ENCODE measurements around the gene CRYBA4.
A peak's percentile ranks its signal among the peaks of the same experiment; 100 is the strongest.

CRYBA4 gene

GRCh38 chr22:26651815-26652214, 30.1 kb downstream of the CRYBA4 start:
- DNase-seq (no peak), ATAC-seq (no peak)
- Mint-ChIP-seq H3K27me3 (peaks cover 4% of the 10 kb centered on the region), H3K4me3 (no peak overlapping the region), H3K27ac (no peak overlapping the region), H3K9me3 (no peaks in the 10 kb centered on the region), H3K4me1 (peaks cover 41% of the 10 kb centered on the region), H3K36me3 (ENCODE audit: low read depth) (no peaks in the 10 kb centered on the region)

GRCh38 chr22:26656891-26657851, 35.4 kb downstream of the CRYBA4 start, which contains the start of gene MIAT:
Gene MIAT, plus strand, starts transcription at chr22:26657588.
- peak; percentile 73 for DNase-seq
- no peaks in the 10 kb centered on the region for H3K9me3 Mint-ChIP-seq
- H3K4me1 Mint-ChIP-seq: peaks cover 30% of the 10 kb centered on the region
- no peaks in the 10 kb centered on the region for H3K36me3 Mint-ChIP-seq (ENCODE audit: low read depth)
- peak; percentile 64 for ATAC-seq
- H3K4me3 Mint-ChIP-seq: peak within 1 kb of the TSS; percentile 84
- peaks cover 14% of the 10 kb centered on the region for H3K27me3 Mint-ChIP-seq
- H3K27ac Mint-ChIP-seq: peak within 1 kb of the TSS; percentile 73

- H3K27me3 Mint-ChIP-seq: peaks cover 14% of the 10 kb centered on the region
- H3K4me3 Mint-ChIP-seq: peak overlapping the region; percentile 84
- ATAC-seq (peak; percentile 26), DNase-seq (no peak)
- no peaks in the 10 kb centered on the region for H3K36me3 Mint-ChIP-seq (ENCODE audit: low read depth)
- H3K27ac Mint-ChIP-seq: peak overlapping the region; percentile 65
- no peaks in the 10 kb centered on the region for H3K9me3 Mint-ChIP-seq
- H3K4me1 Mint-ChIP-seq: peaks cover 30% of the 10 kb centered on the region
These were observed 36.4 kb downstream of the CRYBA4 start for GRCh38 chr22:26658161-26658560.

GRCh38 chr22:26658671-26659478, 37.1 kb downstream of the CRYBA4 start:
- H3K4me3 Mint-ChIP-seq: peak overlapping the region; percentile 84
- DNase-seq: peak; percentile 81
- H3K4me1 Mint-ChIP-seq: peaks cover 33% of the 10 kb centered on the region
- no peaks in the 10 kb centered on the region for H3K36me3 Mint-ChIP-seq (ENCODE audit: low read depth)
- peak; percentile 90 for ATAC-seq
- peaks cover 14% of the 10 kb centered on the region for H3K27me3 Mint-ChIP-seq
- H3K9me3 Mint-ChIP-seq: no peaks in the 10 kb centered on the region
- peak overlapping the region; percentile 72 for H3K27ac Mint-ChIP-seq

GRCh38 chr22:26660356-26660755, 38.6 kb downstream of the CRYBA4 start:
- Mint-ChIP-seq H3K27ac (no peak overlapping the region), H3K4me3 (no peak overlapping the region), H3K4me1 (peaks cover 48% of the 10 kb centered on the region), H3K36me3 (ENCODE audit: low read depth) (no peaks in the 10 kb centered on the region), H3K9me3 (no peaks in the 10 kb centered on the region), H3K27me3 (peaks cover 14% of the 10 kb centered on the region)
- no peak for DNase-seq
- ATAC-seq: no peak

- no peak overlapping the region for H3K27ac Mint-ChIP-seq
- DNase-seq (no peak), ATAC-seq (no peak)
- peaks cover 55% of the 10 kb centered on the region for H3K4me1 Mint-ChIP-seq
- no peaks in the 10 kb centered on the region for H3K36me3 Mint-ChIP-seq (ENCODE audit: low read depth)
- H3K4me3 Mint-ChIP-seq: no peak overlapping the region
- H3K9me3 Mint-ChIP-seq: no peaks in the 10 kb centered on the region
- peaks cover 12% of the 10 kb centered on the region for H3K27me3 Mint-ChIP-seq
These were observed 39.3 kb downstream of the CRYBA4 start for GRCh38 chr22:26660961-26661578.

GRCh38 chr22:26662160-26662559, 40.4 kb downstream of the CRYBA4 start:
- Mint-ChIP-seq H3K4me1 (peaks cover 58% of the 10 kb centered on the region), H3K27me3 (peaks cover 8% of the 10 kb centered on the region), H3K9me3 (no peaks in the 10 kb centered on the region), H3K36me3 (ENCODE audit: low read depth) (no peaks in the 10 kb centered on the region), H3K4me3 (no peak overlapping the region), H3K27ac (no peak overlapping the region)
- DNase-seq: no peak
- ATAC-seq: no peak

GRCh38 chr22:26663374-26663923, 41.7 kb downstream of the CRYBA4 start:
- H3K36me3 Mint-ChIP-seq (ENCODE audit: low read depth): no peaks in the 10 kb centered on the region
- H3K4me1 Mint-ChIP-seq: peaks cover 52% of the 10 kb centered on the region
- no peak overlapping the region for H3K27ac Mint-ChIP-seq
- H3K9me3 Mint-ChIP-seq: no peaks in the 10 kb centered on the region
- no peak overlapping the region for H3K4me3 Mint-ChIP-seq
- ATAC-seq (no peak), DNase-seq (no peak)
- H3K27me3 Mint-ChIP-seq: no peaks in the 10 kb centered on the region

- Mint-ChIP-seq H3K27ac (peak overlapping the region; percentile 44), H3K4me1 (peaks cover 57% of the 10 kb centered on the region), H3K36me3 (ENCODE audit: low read depth) (no peaks in the 10 kb centered on the region), H3K27me3 (no peaks in the 10 kb centered on the region), H3K4me3 (peak overlapping the region; percentile 62), H3K9me3 (no peaks in the 10 kb centered on the region)
- DNase-seq (no peak), ATAC-seq (peak; percentile 2)
These were observed 44.1 kb downstream of the CRYBA4 start for GRCh38 chr22:26665813-26666231.

- ATAC-seq (no peak), DNase-seq (no peak)
- Mint-ChIP-seq H3K4me1 (peaks cover 64% of the 10 kb centered on the region), H3K9me3 (no peaks in the 10 kb centered on the region), H3K27ac (no peak overlapping the region), H3K36me3 (ENCODE audit: low read depth) (no peaks in the 10 kb centered on the region), H3K27me3 (no peaks in the 10 kb centered on the region), H3K4me3 (no peak overlapping the region)
These were observed 45.4 kb downstream of the CRYBA4 start for GRCh38 chr22:26667140-26667539.

- no peaks in the 10 kb centered on the region for H3K9me3 Mint-ChIP-seq
- H3K36me3 Mint-ChIP-seq (ENCODE audit: low read depth): no peaks in the 10 kb centered on the region
- H3K27ac Mint-ChIP-seq: peak overlapping the region; percentile 62
- H3K4me3 Mint-ChIP-seq: no peak overlapping the region
- peaks cover 74% of the 10 kb centered on the region for H3K4me1 Mint-ChIP-seq
- no peaks in the 10 kb centered on the region for H3K27me3 Mint-ChIP-seq
- no peak for ATAC-seq
- peak; percentile 43 for DNase-seq
These were observed 47.3 kb downstream of the CRYBA4 start for GRCh38 chr22:26669060-26669481.

GRCh38 chr22:26670459-26670858, 48.7 kb downstream of the CRYBA4 start:
- Mint-ChIP-seq H3K9me3 (no peaks in the 10 kb centered on the region), H3K36me3 (ENCODE audit: low read depth) (no peaks in the 10 kb centered on the region), H3K27ac (peak overlapping the region; percentile 96), H3K4me1 (peaks cover 74% of the 10 kb centered on the region), H3K27me3 (no peaks in the 10 kb centered on the region), H3K4me3 (peak overlapping the region; percentile 88)
- DNase-seq: no peak
- no peak for ATAC-seq

GRCh38 chr22:26671317-26672059, 49.7 kb downstream of the CRYBA4 start:
- DNase-seq (peak; percentile 79), ATAC-seq (peak; percentile 60)
- H3K27ac Mint-ChIP-seq: peak overlapping the region; percentile 96
- no peaks in the 10 kb centered on the region for H3K27me3 Mint-ChIP-seq
- H3K4me1 Mint-ChIP-seq: peaks cover 77% of the 10 kb centered on the region
- peak overlapping the region; percentile 88 for H3K4me3 Mint-ChIP-seq
- no peaks in the 10 kb centered on the region for H3K36me3 Mint-ChIP-seq (ENCODE audit: low read depth)
- H3K9me3 Mint-ChIP-seq: no peaks in the 10 kb centered on the region
